ENCODE results near the gene FBXL13.

Gene FBXL13

DNA sequence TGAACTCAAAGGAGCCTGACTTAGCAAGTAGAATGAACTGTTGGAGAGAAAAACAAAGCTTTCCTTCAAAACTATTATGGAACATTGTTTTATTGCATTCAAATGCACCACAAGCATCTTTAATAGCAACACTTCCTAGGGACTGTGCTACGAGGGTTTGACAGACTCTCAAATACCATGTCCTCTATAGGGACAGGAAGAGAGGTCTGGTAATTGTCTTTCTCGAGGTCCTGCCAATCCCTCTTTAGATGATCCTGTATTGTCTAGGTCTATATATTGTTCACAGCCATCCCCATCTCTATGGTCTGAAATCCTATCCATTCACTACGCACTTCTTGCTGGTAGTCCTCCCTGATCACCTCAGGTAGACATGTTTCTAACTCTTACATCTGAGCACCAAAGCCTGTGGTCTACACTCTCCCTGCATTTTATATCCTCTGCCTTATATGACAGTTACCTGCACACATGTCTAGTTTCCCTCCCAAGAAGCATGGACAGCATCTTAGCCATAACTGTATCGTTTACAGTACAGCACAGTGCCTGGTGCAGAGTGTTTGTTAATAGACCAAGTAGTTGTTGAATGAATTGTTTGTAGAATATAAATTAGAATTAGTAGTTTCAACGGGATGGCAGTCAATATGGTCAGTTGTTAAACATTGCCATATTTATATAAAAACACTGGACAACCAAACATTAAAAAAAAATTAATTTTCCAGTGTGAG is 183.5 kb downstream of the FBXL13 start:
- no peak for DNase-seq

DNA sequence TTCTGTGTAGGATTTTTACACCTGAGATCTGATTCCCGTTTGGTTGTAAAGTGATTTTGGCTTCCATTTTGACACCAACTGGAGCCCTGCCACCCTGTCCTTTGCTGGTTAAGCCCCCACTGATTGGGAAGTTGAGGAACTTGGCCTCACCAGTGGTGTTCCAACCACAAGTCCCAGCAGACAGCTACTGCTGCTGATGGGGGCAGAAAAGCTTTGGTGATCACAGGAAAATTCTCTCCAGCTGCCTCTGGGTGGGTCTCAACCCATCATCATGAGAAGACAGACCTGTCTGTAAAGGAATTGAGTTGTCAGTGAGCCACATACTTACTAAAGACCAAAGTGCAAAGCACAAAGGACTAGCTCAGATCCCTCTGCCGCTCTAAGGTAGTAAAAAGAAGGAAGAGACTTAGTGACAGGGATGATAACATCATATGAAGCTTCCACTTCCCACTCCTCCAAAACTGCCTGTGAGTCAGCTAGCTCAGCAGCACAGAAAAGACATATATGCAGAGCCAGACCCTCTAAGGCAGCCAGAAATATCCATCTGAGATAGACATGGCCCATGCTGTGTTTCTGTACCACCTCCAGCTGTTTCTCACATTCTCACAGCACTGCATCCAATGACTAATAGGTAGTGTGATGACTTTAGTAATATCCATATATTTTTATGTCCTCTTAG is 184.2 kb downstream of the FBXL13 start:
- no peak for DNase-seq

DNA sequence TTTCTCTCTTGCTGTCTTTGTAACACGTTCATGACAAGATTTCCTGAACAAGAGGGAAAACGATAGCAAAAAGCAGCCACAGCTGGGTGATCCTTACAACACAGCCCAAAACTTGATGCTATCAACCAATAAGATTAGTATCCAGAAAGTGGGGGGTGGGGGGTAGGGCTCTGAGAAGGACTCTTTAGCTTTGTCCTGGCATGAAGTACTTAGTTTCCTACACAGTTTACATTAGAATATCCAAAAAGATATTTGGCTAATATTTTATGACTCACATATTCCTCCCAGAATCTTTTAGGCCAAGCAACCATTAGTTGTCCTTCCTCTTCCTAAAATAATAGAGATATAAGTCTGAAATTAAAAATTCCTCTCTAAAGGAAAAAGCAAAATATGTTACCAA is 184.7 kb downstream of the FBXL13 start:
- no peak for DNase-seq

DNA sequence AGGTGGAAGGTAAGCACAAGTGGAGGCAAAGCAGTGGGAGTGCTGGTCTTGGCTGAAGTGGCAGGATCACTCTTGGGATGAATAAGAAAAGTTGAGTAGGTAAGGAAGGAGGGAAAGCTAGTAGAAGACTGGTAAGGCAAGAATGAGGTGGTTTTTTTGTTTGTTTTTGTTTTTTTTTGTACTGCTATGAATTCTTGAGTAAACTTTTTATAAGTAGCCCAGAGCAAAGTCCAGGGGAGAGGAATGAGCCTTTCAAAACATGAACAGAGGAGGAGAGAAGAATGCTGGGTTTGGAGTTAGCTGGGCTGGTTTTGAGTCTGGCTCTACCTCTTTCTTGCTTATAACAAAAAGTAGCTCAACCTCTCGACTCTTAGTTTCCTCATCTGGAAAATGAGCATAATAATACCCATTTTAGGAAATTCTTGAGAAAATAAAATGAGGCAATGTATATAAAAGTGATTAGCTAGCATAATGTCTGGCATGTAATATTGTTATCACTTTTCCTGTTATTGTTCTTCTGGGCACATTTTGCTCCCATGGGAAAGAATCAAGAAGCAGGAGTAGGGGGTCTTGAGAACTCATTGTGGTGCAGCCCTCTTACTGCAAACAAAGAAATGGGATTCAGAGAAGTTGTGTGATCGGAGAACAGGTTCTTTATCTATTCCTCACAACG is 185.9 kb downstream of the FBXL13 start:
- no peak for DNase-seq

DNA sequence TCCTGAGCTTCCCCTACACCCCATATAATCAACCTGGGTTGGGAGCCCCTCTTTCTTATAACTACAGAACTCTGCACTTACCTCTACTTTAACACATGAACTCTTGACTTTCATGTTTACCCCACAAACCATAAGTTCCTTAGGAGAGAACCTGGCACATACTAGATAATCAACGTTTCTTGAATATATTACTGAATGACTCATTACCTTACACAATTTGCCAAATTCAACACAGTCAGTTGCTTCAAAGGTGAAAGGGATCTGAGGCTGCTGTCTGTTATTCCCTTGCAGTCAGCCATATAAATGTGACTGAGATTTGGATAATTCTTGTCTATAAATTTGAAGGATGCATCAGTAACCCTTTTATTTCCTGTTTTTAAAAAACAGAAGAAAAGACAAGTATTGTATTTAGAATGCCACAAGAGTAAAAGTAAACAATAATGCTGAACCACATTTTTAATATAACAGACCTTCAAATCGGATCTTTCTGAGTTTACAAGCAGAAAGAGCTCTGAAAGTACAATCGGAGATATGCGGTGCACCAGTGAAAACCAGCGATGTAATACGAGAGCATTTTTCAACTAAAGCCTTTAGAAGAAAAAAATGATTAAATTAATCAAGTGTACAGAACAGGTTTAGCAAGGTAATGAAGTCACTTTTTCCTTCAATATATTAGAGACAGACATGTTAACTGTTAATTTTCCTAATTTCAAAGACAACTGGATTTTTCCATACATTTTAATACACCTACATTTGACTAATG is 191.3 kb downstream of the FBXL13 start:
- DNase-seq: no peak

DNA sequence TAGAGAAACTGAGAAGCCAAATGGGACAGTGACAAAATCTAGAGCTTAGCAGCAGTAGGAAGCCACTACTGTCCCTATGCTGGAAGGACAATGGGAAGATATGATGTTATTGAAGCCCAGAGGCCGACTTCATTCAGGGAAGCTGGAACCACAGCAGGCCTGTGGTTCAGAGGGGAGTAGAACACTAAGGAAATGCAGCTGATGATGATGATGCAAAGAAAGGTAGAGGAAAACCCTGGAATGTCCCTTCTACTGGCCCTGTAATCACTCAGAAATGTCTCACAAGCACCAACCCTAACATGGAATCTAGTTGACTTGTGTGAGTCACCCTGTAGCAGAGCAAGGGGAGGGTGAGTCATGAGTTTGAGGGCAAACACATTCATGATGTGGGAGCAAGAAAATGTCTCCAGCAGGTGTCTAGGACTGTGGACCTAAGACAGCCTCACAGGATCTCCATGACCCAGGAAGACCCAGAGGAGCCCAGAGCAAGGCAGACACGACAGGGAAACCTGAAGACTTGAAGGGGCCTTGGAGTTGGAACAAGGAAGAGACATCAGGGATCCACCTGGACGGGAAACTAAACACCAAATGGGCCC is 198.8 kb downstream of the FBXL13 start:
- no peak for DNase-seq

DNA sequence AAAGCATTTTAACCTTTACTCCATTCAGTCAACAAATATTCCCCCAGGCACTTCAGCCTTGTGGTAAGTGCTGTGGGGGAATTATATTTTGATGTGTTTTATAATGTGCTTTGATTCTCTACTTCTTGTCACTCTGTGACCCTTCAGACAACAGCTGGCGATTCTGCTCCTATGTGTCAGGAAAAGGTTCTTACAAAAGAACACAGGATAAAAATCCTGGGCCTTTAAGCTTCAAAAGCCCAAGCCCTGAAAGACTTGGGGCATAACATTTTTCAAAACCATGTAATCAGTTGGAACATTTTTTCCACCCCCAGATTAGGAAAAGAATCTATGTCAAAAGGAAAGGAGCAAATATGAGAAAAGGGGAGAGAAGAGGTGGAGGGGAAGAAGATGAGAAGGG is 199.6 kb downstream of the FBXL13 start:
- no peak for DNase-seq

DNA sequence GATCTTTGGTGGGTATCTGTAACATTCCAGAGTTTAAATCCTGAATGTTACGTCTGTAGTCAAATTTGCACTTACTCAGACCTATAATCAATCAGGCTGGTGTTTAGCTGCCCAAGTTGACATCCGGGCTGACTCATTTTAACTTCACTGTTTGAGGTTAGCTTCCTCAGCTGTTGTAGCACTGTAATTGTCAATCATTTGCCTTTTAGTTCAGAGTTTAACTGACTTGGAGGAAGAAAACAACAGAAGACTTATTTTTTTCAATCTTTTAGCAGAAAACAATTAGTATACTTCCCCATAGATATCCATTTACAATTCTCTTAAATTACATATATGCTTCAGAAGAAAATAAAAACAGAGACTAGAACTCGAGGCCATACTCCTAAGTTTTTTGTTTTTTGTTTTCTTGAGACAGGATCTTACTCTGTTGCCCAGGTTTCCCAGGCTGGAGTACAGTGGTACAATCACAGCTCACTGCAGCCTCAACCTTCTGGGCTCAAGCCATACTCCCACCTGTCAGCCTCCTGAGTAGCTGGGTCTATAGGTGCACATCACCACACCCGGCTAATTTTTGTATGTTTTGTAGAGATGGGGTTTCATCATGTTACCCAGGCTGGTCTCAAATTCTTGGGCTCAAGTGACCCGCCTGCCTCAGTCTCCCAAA is 200.3 kb downstream of the FBXL13 start:
- no peak for DNase-seq

DNA sequence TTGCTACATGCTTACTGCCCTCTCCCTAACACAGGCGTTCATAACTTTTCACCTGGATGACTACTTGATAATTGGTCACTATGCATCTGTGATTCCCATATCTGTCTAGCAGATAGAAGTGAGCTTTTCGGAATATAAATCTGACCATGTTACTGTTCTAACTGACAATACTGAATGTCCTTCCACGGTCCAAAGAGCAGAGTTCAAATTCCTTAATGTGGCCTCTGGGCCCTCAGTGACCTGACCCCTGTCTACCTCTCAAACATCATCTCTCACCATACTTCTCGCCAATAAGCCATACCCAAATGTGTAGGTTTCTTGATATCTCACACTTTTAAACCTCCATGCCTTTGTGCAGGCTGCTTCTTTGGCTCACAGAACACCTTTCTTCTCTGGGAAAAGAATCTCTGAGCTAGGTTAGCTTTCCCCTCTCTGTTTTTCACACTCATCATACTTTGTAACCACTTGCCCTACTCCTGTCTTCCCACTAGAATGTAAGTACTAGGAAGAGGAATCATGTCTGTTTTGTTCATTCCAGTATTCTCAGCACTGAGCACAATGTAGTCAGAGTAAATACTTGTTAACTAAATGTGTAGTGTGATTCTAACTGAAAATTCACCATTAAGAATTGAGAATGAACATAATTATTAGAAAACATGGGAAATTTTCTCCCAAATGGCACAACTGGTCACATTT is 201.0 kb downstream of the FBXL13 start:
- DNase-seq: no peak

DNA sequence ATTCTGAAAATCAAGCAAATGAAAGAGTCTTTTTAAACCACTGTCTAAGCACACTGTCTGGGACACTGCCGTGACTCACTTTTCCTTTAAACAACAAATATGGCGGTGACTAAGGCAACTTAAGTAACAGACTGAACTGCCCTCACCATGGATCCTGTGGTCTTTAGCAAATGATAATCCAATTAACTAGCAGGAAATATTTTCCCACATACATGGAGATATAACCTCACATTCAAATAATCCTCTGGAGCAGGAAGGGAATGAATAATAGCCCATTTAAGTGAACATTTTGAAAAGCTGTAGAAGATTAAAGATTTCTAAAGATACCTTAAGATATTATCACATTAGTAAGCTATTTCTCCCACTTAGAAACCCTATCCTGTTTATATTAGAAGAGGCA is 202.1 kb downstream of the FBXL13 start:
- DNase-seq: no peak

DNA sequence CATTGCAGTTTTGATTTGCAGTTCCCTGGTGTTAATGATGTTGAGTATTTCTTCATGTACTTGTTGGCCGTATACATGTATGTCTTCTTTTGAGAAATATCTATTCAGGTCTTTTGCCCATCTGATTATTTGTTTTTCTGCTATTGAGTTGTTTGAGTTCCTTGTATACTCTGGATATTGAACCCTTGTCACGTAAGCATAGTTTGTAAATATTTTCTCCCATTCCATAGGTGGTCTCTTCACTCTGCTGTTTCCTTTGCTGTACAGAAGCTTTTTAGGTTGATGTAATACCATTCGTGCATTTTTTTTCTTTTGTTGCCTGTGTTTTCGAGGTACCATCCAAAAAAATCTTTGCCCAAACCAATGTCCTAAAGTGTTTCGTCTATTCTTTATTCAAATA is 205.4 kb downstream of the FBXL13 start:
- no peak for DNase-seq

DNA sequence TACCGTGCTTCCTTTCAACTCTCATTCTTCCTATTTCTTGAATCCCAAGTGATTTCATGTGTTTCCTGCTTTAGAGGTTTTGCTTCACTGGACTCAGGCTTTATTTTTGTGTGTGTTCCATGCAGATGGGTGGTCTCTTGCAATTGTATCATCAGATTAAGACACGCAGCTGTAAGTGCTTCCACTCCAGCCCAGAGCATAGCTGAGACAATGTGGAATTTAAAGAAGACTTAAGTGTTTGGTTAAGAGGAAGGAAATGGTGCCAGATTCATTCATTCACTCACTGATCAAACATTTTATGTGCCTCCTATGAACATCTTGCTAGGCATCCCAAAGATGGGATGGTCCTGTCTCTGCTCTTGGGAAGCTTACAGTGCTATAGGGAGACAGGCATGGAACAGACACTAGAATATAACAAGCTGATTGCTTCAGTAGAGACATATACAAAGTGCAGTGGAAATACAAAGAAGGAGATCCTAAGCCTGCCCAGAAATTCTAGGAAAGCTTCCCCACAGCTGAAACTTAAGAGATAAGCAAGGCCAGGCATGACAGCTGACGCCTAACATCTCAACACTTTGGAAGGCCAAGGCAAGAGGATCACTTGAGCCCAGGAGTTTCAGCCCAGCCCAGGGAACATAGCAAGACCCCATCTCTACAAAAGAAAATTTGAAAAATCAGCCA is 207.9 kb downstream of the FBXL13 start:
- no peak for DNase-seq

DNA sequence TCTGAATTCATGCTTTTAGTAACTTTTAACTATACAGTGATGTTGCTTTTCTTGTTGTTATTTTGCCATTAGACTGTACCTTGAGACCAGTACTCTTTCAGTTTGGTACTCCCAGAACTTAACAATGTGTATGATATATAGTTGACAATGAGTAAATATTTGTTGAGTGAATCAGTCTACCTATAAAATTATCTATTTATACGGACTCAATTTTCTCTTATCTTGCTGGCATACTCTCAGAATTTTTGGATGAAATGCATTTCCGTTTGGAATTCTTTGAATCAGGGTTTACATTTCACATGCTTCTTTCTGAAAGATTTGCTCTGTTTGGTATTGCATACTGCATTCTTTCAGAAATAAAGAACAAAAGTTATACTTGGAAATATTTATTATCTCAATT is 209.6 kb downstream of the FBXL13 start:
- DNase-seq: no peak

DNA sequence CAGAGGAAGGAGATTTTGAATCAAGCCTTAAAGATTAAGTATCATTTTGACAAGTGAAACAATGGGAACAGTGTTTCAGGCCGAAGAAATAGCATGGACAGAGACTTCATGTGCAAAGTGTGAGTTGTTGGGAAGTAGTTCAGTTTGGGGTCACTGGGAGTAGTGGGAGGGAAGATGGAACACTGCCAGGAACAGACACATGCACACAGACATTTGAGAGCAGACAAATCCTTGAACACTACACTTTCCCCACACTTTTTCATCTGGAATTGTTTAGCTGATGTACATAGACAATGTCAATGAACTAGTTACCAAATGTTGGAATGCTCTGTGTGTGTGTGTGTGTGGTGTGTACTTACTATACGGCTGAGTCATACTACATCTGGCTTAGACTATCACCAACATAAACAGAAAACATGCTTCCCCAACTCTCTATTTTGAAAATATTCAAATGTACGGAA is 214.2 kb downstream of the FBXL13 start:
- no peak for DNase-seq

DNA sequence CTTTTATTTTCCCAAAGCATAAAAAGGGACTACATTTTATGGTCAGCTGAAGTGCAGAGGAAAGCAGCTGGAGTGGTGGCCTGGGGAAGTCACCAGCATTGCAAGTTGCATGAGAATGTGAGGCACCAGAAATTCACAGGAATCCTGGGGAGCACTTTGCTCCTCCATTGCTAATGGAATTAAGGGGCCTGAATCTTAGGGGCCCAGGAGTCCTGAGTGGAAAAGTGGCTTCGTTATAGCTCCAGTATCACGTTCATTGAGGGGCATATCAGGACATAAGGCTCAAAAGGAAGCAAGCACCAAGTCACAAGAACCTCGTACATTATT is 214.8 kb downstream of the FBXL13 start:
- DNase-seq: no peak

DNA sequence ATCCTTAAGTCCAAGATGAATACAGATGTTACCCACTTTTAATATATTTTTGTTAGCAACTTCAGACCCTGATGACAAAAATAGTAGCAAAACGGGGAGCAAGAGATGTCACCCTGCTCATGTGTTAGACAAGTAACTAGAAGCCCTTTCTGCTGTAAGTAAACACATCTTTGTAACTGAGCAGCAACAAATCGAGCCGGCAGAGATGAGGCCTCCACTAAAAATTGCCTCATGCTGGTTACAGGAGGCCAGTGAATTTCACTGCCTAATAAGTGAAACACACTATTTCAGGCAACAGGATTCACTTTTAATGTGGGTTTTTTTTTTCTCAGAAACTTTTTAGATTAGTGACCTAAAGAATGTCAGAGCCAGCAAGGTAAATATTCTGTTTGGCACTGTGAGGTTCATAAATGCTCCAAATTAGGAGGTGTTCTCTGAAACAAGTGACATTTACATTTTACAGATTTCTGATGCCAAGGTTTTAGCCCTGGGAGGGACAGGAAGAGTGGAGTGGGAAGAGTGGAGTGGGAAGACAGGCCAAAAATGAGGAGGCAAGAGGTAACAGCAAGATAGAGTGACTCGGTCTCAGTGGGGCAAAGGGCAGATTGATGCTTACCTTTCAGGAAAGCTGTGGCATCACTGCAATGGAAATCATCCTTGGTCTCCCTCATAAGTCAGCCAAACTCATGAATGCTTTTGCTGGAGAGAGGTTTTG is 215.4 kb downstream of the FBXL13 start:
- DNase-seq: no peak

DNA sequence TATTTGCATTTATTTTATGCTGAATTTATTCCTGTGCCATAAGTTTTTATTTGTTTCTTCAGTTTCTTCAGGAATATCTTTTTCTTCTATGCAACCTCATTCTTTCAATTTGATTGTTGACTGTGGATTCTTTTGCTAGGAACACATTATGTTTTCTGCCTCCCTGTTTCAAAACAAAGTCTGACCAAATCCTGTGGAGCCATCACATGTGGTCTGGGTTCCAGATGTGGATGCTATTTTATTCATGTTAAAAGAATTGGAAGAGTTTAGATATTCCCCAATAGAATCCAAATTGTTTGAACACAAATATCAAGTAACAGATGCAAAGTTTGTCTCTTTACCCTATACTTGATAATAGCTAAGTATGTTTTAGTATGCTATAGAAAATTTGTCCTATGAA is 218.6 kb downstream of the FBXL13 start:
- no peak for DNase-seq

DNA sequence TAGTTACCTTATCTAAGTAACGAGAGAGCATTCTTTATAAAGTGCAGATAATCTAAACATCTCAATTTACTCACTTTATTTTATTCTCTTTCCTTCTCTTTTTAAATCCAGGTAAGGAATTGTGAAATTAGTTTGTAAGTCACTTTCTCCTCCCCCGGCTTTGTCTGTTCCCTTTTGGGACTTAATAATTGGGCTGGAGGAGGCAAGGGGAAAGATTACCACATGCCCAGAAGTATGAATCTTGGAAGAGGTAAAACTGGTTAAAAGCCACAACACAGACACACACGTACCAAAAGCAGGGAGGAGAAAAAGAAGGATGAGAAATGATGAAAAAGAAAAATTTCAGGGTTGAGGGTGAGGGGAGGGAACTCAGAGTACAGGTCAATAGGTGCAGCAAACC is 225.1 kb downstream of the FBXL13 start:
- DNase-seq: no peak

DNA sequence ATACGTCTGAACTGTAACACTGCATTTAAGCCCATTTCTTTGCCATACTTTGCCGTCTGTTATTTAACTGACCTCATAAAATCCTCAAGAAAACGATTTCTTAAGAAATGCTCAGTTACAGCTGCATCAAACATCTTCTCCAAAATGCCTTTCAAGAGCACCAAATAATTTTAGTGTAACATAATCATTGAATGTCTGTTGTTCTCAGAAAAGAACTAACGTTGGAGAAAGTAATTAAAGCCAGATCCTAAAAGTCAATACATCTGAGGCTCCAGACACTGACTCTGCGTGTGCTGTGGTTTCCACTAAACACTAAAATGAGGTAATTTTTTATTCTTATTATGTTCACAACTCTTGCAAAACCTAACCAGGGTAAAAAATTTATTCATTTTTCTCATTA is 225.5 kb downstream of the FBXL13 start:
- no peak for DNase-seq

DNA sequence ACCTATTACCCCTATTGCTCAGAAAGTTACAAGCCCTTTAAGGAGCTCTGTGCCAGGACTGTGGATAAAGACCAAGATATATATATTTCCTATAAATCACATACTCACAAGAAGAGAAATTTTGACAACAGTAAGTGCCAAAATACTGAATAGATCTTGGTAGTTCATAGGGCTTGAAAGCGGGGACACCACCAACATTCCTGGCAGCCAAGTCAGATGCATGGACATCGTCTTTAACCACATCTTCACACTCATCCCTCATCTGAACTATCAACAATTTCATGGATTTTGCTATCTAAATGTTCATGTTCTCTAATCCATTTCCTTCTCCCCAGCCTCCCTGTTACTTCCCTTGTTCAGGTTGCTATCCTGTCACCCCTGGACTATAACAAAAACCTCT is 229.2 kb downstream of the FBXL13 start:
- no peak for DNase-seq

DNA sequence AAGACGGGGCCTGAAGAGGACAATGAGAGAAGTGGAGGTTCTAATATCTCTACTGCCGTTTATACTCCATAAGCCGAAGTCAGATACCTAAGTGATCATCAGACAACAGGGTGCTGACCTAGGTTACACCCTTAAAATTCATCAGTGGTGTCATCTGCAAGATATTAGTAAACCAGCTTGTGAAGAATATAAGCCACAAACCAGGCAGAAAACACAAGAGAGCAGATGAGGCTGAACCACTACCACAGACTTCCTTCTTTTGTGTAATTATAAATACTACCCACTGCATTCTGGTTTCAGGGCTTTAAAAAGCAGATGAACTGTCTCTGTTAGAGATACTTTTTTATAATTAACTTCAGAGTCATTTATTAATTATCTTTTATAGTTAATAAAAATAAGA is 230.7 kb downstream of the FBXL13 start:
- no peak for DNase-seq

All from effector CD8-positive, alpha-beta T cell (primary cell).